HG03103 (cell line): ENCODE data around the gene ZFP36L2.

Source experiments
- ATAC-seq: cut with Tn5 transposase; IDR thresholded peaks from one replicate; pipeline ENCODE4 v1.9.1; 2021; ENCODE audit warnings: low read depth; ENCODE audit not compliant: unreplicated experiment

Gene ZFP36L2

GRCh38 chr2:43224571-43225092 is 1.8 kb downstream of the ZFP36L2 start:
- ATAC-seq = no peak

DNA sequence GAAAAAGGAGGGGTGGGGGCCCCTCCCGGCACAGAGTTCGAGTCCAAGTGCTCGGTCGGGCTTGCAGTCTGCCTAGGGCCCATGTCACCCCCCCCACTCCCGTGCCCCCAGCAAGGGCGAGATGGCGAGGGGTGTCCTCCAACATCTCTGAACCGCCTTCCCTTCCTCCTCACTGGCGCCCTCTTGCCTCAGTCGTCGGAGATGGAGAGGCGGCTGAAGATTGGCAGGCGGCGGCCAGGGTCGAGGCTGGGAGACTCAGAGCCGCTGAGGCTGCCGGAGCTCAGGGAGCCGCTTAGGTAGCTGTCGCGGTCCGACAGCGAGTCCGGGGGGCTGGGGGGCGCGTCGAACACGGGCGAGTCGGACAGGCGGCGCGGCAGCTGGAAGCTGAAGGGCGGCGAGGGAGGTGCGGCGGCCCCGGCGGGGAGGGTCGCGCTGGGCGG is 2.3 kb downstream of the ZFP36L2 start:
- no peak for ATAC-seq

DNA sequence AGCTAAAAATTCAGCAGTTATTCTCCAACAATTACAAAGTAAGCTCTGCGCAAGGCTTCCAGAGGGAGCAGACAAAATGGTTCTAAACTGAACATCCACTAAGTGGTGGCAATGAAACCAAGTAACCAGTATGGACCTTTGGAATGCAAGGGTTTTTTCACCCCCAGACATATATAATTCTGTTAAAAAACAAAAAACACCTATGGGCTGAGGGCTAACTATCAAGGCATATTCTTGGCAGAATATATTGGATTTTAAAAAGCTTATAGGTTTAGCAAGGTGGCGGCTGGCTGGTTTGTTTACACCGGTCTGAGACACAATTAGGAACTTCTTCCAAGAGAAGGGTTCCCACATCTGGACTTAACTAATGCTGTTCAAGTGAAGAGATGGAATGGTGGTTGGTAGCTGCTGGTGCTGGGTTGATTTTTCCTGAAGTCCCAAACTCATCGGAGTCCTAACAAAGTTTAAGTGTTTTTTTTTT is 2.8 kb downstream of the ZFP36L2 start:
- no peak for ATAC-seq

- no peak for ATAC-seq
Observed at GRCh38 chr2:43222475-43223309, 3.7 kb downstream of the ZFP36L2 start.

DNA sequence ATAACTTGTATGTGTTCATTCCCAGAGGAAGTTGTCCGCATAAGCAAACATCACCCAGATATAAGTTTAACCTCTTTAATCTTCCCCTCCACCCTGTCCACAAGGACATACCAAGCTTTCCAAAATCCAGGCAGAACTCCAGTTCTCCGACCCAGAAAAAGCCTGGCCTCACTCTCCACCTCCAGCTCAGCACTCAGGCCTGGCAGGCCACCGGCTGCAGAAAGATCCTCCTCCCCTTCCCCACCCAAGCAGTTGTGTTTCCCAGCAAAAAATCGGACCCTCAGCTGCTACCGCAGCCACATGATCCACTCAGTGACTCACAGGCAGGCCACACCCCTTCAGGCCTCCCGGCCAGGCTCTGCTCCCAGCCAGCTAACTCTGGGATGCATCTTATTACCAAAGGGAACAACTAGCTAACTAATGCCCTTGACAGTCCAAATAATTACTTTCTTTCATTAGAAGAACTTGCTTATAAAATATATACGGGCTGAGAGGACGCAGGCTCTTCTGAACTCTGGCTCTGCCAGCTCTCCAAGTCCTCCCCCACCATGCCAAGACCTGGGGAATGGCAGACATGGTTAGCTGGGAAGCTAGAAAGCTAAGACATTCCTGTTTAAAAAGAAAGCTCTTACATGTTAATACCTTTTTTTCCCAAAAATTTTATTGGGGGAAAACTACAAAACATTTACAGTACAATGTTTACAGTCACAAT is 4.5 kb downstream of the ZFP36L2 start:
- no peak for ATAC-seq

DNA sequence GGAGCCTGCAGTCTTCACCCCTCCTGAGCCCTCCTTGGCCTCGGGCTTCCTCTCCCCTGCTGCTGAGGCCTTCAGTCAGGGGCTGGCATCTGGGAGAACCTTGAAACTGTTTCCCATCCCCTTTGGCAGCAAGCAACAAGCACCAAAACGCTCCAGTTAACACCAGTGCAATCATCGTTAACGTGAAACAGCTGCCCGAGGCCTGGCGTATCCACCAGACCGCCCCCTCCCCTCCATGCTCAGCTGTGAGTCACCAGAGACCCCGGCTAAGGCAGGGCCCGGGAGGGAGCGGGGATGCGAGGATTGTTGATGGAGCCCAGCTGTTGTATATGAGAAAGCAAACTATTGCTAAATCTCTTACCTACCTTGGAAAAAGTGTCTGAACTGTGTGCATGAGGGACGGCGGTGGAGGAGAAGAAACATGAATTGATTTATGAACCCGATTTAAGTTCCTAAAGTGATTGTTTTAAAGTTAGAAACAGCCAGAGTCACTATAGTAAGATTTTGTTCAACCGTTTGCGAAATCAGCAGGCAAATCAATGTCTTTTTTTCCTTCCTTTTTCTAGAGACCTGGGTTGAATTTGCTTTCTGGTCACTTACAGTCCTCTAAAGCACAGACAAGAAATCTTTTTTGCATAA is 5.2 kb downstream of the ZFP36L2 start:
- no peak for ATAC-seq

DNA sequence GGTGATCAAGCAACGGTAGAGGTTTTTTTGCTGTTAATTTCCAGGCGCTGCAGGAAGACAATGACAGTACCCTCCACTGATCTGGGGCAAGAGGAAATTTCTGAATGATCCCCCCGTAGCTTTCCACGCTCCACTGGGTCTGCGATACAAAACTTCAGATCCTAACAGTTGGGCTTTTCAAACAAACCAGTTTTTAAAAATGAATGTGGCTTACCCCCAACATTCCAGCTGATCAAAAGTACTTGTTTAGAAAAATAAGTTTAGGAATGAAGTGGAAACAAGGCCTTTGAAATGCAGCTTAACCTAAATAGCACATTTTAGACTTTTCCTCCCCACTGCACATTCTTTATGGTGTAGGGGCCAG is 5.7 kb downstream of the ZFP36L2 start:
- no peak for ATAC-seq

DNA sequence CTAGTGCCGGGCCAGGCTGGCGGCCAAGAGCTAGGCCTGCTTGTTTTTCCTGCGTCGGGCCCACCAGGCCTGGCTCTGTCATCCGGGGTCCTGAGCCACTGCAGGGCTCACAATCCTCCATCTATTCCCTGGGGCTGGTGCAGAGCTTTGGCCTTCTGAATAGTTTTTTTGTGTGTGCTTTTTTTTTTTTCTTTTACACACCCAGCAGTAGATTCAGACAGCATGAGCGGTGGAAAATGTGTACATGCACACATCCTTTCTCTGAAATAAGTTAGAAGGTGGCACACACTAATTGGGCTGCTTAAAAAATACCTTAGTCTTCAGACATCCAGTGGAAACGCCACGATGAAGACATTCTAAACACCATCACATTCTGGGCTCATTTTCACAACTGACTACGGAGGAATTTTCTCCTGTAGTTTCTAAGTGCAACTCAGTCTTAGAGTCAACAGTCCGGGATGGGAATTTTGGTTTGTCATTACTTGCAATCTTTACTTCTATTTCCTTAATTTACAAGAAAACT is 6.1 kb downstream of the ZFP36L2 start:
- peak; percentile 3 for ATAC-seq

DNA sequence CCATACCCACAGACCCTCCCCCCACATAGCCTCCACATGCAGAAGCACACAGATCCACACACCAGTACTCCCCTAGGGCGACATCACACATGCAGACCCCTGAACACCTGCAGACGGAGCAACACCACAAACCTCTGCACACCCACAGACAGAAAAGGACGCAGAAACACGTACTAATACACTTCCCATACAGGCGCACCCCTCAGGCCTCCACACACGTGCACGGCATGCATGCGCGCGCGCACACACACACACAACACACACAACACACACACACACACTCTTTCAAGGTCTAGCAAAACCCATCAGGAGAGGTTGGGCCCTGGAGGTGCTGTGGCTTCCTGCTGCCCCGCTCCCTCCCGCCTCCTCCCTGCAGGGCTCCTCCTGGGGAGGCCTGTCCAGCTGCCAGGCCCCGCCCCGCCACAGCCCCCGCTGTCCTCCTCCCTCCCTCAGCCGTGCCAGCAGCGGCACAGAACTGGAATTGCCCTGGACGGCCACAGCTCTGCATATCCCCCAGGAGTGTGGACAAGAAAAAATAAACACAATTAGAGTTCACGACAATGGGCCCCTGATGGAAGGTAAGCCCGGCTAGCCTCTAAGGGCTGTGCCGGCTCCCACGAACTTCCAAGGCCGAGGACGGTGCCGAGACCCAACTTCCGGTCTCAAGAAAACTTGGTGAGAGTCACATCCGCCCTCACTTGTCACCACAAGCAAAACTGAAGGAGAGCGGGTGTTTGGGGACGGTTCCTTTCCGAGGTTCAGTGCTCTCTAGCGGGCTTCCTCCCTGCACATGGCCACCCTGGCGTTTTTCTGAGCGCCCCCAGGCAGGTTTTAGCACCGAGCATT is 6.8 kb downstream of the ZFP36L2 start:
- ATAC-seq = peak; percentile 52

DNA sequence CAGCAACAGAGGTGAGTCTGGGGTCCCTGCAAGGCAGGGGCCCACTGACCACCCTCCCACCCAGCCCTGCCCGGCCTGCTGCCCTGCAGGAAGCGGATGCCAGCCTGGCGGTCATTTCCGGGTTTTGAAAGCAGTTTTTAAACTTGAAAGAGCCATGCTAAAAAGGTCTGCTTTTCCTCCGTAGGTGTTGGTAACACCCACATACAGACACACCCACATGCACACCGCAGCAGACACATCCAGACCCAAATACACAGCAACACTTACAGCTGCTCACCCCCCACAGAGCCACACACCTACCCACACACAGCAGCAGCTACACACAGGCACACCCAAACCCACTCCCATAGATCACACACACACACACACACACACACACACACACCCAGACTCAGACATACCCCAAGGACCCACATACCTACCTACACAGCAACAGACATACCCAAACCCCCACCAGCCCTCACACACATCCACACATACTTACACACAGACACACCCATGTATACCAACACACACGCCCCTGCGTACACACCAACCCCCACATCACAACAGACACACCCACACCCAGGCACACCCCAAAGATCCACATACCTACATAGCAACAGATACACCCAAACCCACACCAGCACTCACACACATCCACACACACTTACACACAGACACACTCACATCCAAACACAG is 7.6 kb downstream of the ZFP36L2 start:
- ATAC-seq = no peak

GRCh38 chr2:43218155-43218701 is 8.2 kb downstream of the ZFP36L2 start:
- ATAC-seq = no peak

- no peak for ATAC-seq
Observed at GRCh38 chr2:43217228-43218154, 8.9 kb downstream of the ZFP36L2 start.

- no peak for ATAC-seq
Observed at GRCh38 chr2:43216629-43217028, 9.8 kb downstream of the ZFP36L2 start.

- ATAC-seq = no peak
Observed at GRCh38 chr2:43215673-43216255, 10.6 kb downstream of the ZFP36L2 start.

DNA sequence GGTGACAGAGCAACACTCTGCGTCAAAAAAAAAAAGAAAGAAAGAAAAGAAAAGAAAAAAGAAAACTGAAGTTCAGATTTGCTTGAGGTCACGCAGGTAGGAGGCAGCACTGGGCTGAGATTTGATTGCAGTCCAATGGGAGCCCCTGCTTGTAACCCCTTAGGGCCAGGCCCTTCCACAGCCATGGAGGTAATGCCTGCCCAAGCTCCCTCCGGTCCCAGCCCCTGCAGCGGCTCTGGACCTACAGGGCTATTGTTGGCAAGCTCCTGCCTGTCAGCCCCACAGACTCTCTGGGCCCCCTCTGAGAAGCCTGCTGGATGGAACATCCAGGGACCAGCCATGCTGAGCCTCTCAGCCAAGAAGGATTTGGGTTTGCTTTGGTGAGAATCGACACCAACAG is 12.2 kb downstream of the ZFP36L2 start:
- ATAC-seq = no peak

GRCh38 chr2:43212931-43213330 is 13.5 kb downstream of the ZFP36L2 start:
- ATAC-seq = no peak

- ATAC-seq = no peak
Observed at GRCh38 chr2:43212216-43212835, 14.1 kb downstream of the ZFP36L2 start.
